Measurements from ENCODE around the gene FAM210A.
A peak's percentile ranks its signal among the peaks of the same experiment; 100 is the strongest.
"Not testable (repeated sequence)": the region's sequence is repeated elsewhere in the genome, so short reads cannot be mapped to it uniquely, and the experiment has no call there.

The FAM210A gene

GRCh38 chr18:13726232-13726971 lies at the start of gene FAM210A, which contains the start of gene RNMT:
Gene FAM210A (minus strand): TSS chr18:13726558. CDS start chr18:13682077, 44,481 bp downstream.
Gene RNMT (plus strand): TSS chr18:13726673. CDS start chr18:13731518, 4,845 bp downstream.
- DNase-seq: peak; percentile 22

GRCh38 chr18:13775058-13775457 lies 48.7 kb upstream of the FAM210A start:
- DNase-seq: no peak

- DNase-seq: no peak
These were observed 36.5 kb upstream of the FAM210A start for GRCh38 chr18:13762690-13763439.

GRCh38 chr18:13760047-13760446 lies 33.7 kb upstream of the FAM210A start:
- DNase-seq: no peak

GRCh38 chr18:13758622-13759021 lies 32.3 kb upstream of the FAM210A start:
- DNase-seq: no peak

GRCh38 chr18:13756671-13757070 lies 30.3 kb upstream of the FAM210A start:
- no peak for DNase-seq

GRCh38 chr18:13756261-13756660 lies 29.9 kb upstream of the FAM210A start:
- no peak for DNase-seq

GRCh38 chr18:13751599-13751998 lies 25.2 kb upstream of the FAM210A start:
- DNase-seq: not testable (repeated sequence)

GRCh38 chr18:13746633-13747032 lies 20.3 kb upstream of the FAM210A start:
- DNase-seq: no peak

GRCh38 chr18:13745696-13746095 lies 19.3 kb upstream of the FAM210A start:
- no peak for DNase-seq

- no peak for DNase-seq
These were observed 9.3 kb upstream of the FAM210A start for GRCh38 chr18:13735681-13736080.

- DNase-seq: no peak
These were observed 4.1 kb upstream of the FAM210A start for GRCh38 chr18:13730481-13730880.

GRCh38 chr18:13726972-13727331 lies 594 bp upstream of the FAM210A start:
- DNase-seq: no peak

- no peak for DNase-seq
These were observed 659 bp downstream of the FAM210A start for GRCh38 chr18:13725566-13726231.

- no peak for DNase-seq
These were observed 5.5 kb downstream of the FAM210A start for GRCh38 chr18:13720847-13721246.

- no peak for DNase-seq
These were observed 6.2 kb downstream of the FAM210A start for GRCh38 chr18:13720123-13720522.

GRCh38 chr18:13716916-13717315 lies 9.4 kb downstream of the FAM210A start:
- no peak for DNase-seq

- no peak for DNase-seq
These were observed 11.0 kb downstream of the FAM210A start for GRCh38 chr18:13715330-13715729.

- DNase-seq: no peak
These were observed 12.8 kb downstream of the FAM210A start for GRCh38 chr18:13713455-13714055.

GRCh38 chr18:13712400-13713131 lies 13.8 kb downstream of the FAM210A start:
- DNase-seq: no peak

GRCh38 chr18:13710414-13710831 lies 15.9 kb downstream of the FAM210A start:
- DNase-seq: no peak

- no peak for DNase-seq
These were observed 22.5 kb downstream of the FAM210A start for GRCh38 chr18:13703899-13704298.

GRCh38 chr18:13700153-13700552 lies 26.2 kb downstream of the FAM210A start:
- DNase-seq: no peak

All from NCI-H187 treated with DMSO at 0.1 percent for 48 hours (cell line).